ENCODE results near the gene ARHGAP32.

The ARHGAP32 gene

DNA sequence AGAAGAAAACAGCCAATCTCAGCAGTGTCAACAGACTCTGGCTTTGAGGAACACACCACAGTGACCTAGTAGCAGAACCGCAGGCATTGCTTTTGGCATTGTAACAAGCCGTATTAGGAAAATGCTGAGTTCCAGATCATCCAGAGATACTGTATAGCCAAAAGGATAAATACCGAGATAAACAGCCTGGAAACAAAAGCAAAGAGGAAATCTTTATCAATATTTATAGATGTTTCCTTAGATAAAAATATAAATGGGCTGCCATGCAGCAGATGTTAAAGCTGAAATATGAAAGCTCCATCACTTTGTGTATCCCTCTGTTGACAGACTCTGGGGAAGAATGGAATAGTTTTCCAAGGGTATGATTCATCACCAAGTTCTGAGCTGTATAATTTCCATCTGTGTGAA, 150.5 kb downstream of the ARHGAP32 start:
- H3K4me1 ChIP-seq, result no peaks in the 10 kb centered on the region
- H3K4me2 ChIP-seq, result no peak overlapping the region
- no peaks in the 10 kb centered on the region for H4K20me1 ChIP-seq
- no peak overlapping the region for H3K27ac ChIP-seq
- TF ChIP-seq Cebpa-rat (IDR thresholded peaks at IDR 0.05), result no peak
- H3K9ac ChIP-seq, result no peak overlapping the region
- peaks cover 0 to 10% (median 0%) of the 10 kb centered on the region in 11 experiments; a peak in 1 of 22 replicates for H3K36me3 ChIP-seq
- peaks cover 0 to 5% (median 0%) of the 10 kb centered on the region in 11 experiments; a peak in 2 of 22 replicates for H3K9me3 ChIP-seq (replicated peaks in 1 of 11)
- H3K4me3 ChIP-seq, result no peak overlapping the region
- no peaks in the 10 kb centered on the region for H3K27me3 ChIP-seq

DNA sequence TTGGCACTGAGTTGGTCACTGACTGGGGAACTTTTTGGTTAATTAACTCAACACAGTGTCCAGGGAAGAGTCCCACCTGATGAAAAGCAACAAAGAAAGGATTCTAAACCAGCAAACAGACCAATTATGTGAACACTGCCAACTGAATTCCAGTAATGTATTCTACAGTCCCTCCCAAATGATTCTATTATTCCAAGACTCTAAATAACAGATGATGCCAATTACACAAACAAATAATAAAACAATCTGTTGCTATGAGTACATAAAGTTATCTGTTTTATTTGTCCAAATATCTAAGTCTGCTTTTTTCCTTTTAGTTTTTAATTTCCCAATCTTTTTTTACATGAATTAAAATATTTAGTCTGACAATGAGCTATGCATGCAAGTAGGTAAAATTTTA, 151.2 kb downstream of the ARHGAP32 start:
- H3K4me2 ChIP-seq, result no peak overlapping the region
- H3K36me3 ChIP-seq, result peaks cover 0 to 10% (median 0%) of the 10 kb centered on the region in 11 experiments; a peak in 1 of 22 replicates
- no peaks in the 10 kb centered on the region for H3K27me3 ChIP-seq
- no peaks in the 10 kb centered on the region for H4K20me1 ChIP-seq
- H3K4me1 ChIP-seq, result no peaks in the 10 kb centered on the region
- H3K9ac ChIP-seq, result no peak overlapping the region
- no peak for TF ChIP-seq Cebpa-rat (IDR thresholded peaks at IDR 0.05)
- peaks cover 0 to 5% (median 0%) of the 10 kb centered on the region in 11 experiments; a peak in 2 of 22 replicates for H3K9me3 ChIP-seq (replicated peaks in 1 of 11)
- H3K27ac ChIP-seq, result no peak overlapping the region
- no peak overlapping the region for H3K4me3 ChIP-seq

GRCh38 chr11:129035244-129035643, 156.9 kb downstream of the ARHGAP32 start:
- no peak for TF ChIP-seq Cebpa-rat (IDR thresholded peaks at IDR 0.05)
- Histone ChIP-seq H3K9me3 (replicated peaks in 1 of 11) (peaks cover 10 to 18% (median 13%) of the 10 kb centered on the region in 11 experiments), H3K27me3 (no peaks in the 10 kb centered on the region), H3K27ac (no peak overlapping the region), H3K4me3 (no peak overlapping the region), H3K4me1 (no peaks in the 10 kb centered on the region), H3K36me3 (peaks cover 0 to 20% (median 11%) of the 10 kb centered on the region in 11 experiments; a peak in 12 of 22 replicates), H3K4me2 (no peak overlapping the region), H3K9ac (no peak overlapping the region), H4K20me1 (no peaks in the 10 kb centered on the region)

DNA sequence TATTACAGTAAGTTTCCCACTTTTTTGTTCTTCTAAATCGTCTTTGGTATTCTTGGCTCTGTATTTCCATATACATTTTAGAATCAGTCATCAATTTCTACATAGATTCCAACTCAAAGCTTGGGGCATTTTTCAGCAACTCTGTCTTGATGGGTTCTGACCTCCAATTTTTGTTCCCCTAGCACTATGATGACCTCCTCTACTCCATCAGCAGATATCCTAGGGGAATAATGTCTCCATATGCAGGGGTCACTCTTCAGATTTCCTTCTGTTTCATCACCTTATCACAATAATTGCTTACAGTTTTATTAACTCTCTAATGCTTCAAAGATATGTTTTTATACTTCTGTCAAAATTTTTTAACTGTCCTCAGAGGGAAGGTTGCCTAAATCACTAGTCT, 158.1 kb downstream of the ARHGAP32 start:
- H3K9me3 ChIP-seq (replicated peaks in 1 of 11), result peaks cover 10 to 18% (median 13%) of the 10 kb centered on the region in 11 experiments
- H3K4me1 ChIP-seq, result no peaks in the 10 kb centered on the region
- peaks cover 0 to 19% (median 11%) of the 10 kb centered on the region in 11 experiments; a peak in 12 of 22 replicates for H3K36me3 ChIP-seq
- no peaks in the 10 kb centered on the region for H4K20me1 ChIP-seq
- H3K27me3 ChIP-seq, result no peaks in the 10 kb centered on the region
- no peak for TF ChIP-seq Cebpa-rat (IDR thresholded peaks at IDR 0.05)
- H3K9ac ChIP-seq, result no peak overlapping the region
- no peak overlapping the region for H3K4me3 ChIP-seq
- no peak overlapping the region for H3K27ac ChIP-seq
- no peak overlapping the region for H3K4me2 ChIP-seq

- Histone ChIP-seq H3K4me1 (peaks cover 10 to 32% (median 24%) of the 10 kb centered on the region in 10 experiments), H3K27ac (no peak overlapping the region), H3K9ac (no peak overlapping the region), H3K9me3 (replicated peaks in 1 of 11) (no peaks in the 10 kb centered on the region), H3K36me3 (no peaks in the 10 kb centered on the region), H3K4me2 (no peak overlapping the region), H4K20me1 (no peaks in the 10 kb centered on the region), H3K4me3 (no peak overlapping the region), H3K27me3 (no peaks in the 10 kb centered on the region)
- TF ChIP-seq Cebpa-rat (IDR thresholded peaks at IDR 0.05), result no peak
Measured at GRCh38 chr11:129023968-129024676, 168.0 kb downstream of the ARHGAP32 start.

- H3K9me3 ChIP-seq (replicated peaks in 1 of 11), result no peaks in the 10 kb centered on the region
- no peaks in the 10 kb centered on the region for H4K20me1 ChIP-seq
- peak overlapping the region in 10 of 11 experiments; percentile 22 to 76 (median 54); a peak in 14 of 22 replicates for H3K4me2 ChIP-seq
- no peak overlapping the region for H3K4me3 ChIP-seq
- H3K36me3 ChIP-seq, result no peaks in the 10 kb centered on the region
- H3K9ac ChIP-seq, result no peak overlapping the region; a peak in 1 of 22 replicates
- peaks cover 10 to 32% (median 24%) of the 10 kb centered on the region in 10 experiments for H3K4me1 ChIP-seq
- peak overlapping the region in 1 of 11 experiments; percentile 38; a peak in 1 of 22 replicates for H3K27ac ChIP-seq
- TF ChIP-seq Cebpa-rat (IDR thresholded peaks at IDR 0.05), result no peak
- no peaks in the 10 kb centered on the region for H3K27me3 ChIP-seq
Measured at GRCh38 chr11:129021295-129021694, 170.8 kb downstream of the ARHGAP32 start.

DNA sequence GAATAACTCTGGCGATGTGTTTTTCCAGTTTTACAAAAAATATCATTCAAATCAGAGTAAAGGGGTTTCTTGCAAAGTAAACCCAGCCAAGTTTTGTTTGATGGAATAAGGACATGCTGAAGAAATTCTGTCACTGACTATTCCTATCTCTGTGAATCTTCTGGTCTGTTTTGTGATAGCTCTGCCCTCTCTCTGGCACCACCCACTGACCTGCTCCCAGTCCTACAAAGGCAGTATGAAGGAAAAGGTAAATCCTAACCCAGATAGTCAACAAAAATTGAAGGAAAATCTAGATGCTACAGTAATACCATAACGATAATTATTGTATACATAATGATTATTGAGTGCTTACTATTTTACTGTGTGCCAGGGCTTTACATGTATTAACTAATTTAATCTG, 173.1 kb downstream of the ARHGAP32 start:
- Histone ChIP-seq H3K4me1 (peaks cover 10 to 32% (median 24%) of the 10 kb centered on the region in 10 experiments), H3K4me2 (no peak overlapping the region), H3K27me3 (no peaks in the 10 kb centered on the region), H3K9me3 (replicated peaks in 1 of 11) (no peaks in the 10 kb centered on the region), H3K4me3 (no peak overlapping the region), H3K9ac (no peak overlapping the region), H4K20me1 (no peaks in the 10 kb centered on the region), H3K36me3 (no peaks in the 10 kb centered on the region), H3K27ac (no peak overlapping the region)
- TF ChIP-seq Cebpa-rat (IDR thresholded peaks at IDR 0.05), result no peak

DNA sequence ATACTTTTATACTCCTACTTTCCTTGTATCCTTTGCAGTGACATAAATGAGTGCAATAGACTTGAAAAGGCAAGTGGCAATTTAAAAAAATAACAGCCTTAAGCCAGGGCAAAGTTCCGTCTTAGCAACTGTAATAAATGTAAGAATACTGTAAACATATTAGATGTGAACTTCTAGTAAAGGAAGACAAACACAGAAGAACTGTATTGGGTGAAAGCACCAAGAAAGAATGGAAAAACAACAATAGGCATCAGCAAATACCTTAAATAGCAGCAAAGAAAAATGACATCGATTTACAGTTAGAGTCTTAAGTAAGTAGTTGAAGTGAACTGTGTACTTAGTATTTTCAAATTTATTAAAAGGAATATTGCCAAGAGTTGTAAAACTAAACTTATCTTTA, 174.0 kb downstream of the ARHGAP32 start:
- H3K27me3 ChIP-seq, result no peaks in the 10 kb centered on the region
- no peak overlapping the region for H3K4me3 ChIP-seq
- no peaks in the 10 kb centered on the region; a peak in 1 of 22 replicates for H3K36me3 ChIP-seq
- peaks cover 10 to 29% (median 23%) of the 10 kb centered on the region in 10 experiments for H3K4me1 ChIP-seq
- H3K9me3 ChIP-seq (replicated peaks in 1 of 11), result no peaks in the 10 kb centered on the region
- H3K4me2 ChIP-seq, result no peak overlapping the region
- H4K20me1 ChIP-seq, result no peaks in the 10 kb centered on the region
- no peak overlapping the region for H3K27ac ChIP-seq
- no peak overlapping the region for H3K9ac ChIP-seq
- no peak for TF ChIP-seq Cebpa-rat (IDR thresholded peaks at IDR 0.05)

DNA sequence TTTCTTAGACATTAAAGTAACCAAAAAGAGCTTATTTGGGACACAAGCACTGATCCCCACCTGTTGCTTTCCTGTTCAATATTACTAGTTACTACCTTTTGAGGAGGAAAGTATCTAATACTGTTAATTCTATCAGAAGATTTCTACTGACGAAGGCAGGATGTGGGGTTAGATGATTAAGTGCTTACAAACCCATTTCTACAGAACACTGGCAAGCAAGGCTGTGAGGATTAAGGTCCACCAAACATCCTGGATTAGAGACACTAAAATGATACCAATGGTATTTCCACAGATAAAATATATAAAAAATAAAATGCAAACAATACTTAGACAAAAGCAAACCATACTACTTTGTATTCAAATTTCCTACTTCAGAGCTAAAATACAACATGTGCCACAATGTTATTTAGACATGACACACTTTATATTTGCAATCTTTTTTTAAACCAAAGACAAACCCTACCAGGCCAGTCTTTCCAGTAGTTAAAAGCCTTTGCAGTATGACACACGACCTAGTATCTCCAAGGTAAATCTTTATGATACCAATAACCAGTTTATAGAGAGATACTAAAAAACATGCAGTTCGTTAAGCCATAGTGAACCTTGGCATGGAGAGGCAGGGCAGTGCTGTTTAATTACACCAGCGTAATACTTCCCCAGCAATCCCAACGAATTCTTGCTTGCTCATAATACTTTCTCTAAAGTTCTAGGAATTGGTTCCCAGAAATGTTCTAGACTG, 178.2 kb downstream of the ARHGAP32 start:
- peaks cover 0 to 5% (median 0%) of the 10 kb centered on the region in 11 experiments; a peak in 1 of 22 replicates for H3K36me3 ChIP-seq
- no peak overlapping the region for H3K4me2 ChIP-seq
- H4K20me1 ChIP-seq, result no peaks in the 10 kb centered on the region
- H3K4me3 ChIP-seq, result no peak overlapping the region
- no peak for TF ChIP-seq Cebpa-rat (IDR thresholded peaks at IDR 0.05)
- no peak overlapping the region for H3K9ac ChIP-seq
- H3K27ac ChIP-seq, result no peak overlapping the region
- H3K27me3 ChIP-seq, result no peaks in the 10 kb centered on the region
- H3K9me3 ChIP-seq (replicated peaks in 1 of 11), result peaks cover 0 to 6% (median 0%) of the 10 kb centered on the region in 11 experiments; a peak in 1 of 22 replicates
- no peaks in the 10 kb centered on the region for H3K4me1 ChIP-seq
